A549 (cell line): ENCODE measurements around the gene POMGNT2.

Source experiments
- CTCF ChIP-seq: fragments of >200 bp; sonication (Bioruptor Twin); formaldehyde crosslinking; IDR thresholded peaks from 3 replicates; pipeline ENCODE4 v1.5.1; 2016
- EHMT2 ChIP-seq: fragments of 200-600 bp; sonication (generic); IDR thresholded peaks from 2 replicates; pipeline ENCODE4 v1.6.1; 2016; ENCODE audit warnings: antibody characterized with exemption, low read depth, mild to moderate bottlenecking, moderate library complexity
- EP300 ChIP-seq, 2 experiments: fragments of >200 bp; sonication (Bioruptor Twin); formaldehyde crosslinking; IDR thresholded peaks; 2 replicates in 1 of 2; 3 replicates in 1 of 2; pipeline ENCODE4 v1.6.1; 2016 to 2017
- POLR2A ChIP-seq: IDR thresholded peaks from 2 replicates; pipeline ENCODE4 v1.6.1; 2012; ENCODE audit warnings: mild to moderate bottlenecking, low read length
- RCOR1 ChIP-seq: fragments of 150-350 bp; IDR thresholded peaks from 2 replicates; pipeline ENCODE4 v1.6.1; 2014; ENCODE audit warnings: antibody characterized with exemption, low read length, low read depth
- REST ChIP-seq: fragments of 200-600 bp; sonication (generic); IDR thresholded peaks from 2 replicates; pipeline ENCODE4 v1.6.1; 2016; ENCODE audit warnings: antibody characterized with exemption, mild to moderate bottlenecking, moderate library complexity
- SMC3 ChIP-seq: fragments of >200 bp; sonication (Bioruptor Twin); formaldehyde crosslinking; IDR thresholded peaks from 3 replicates; pipeline ENCODE4 v1.6.1; 2018; ENCODE audit warnings: inconsistent platforms

GRCh38 chr3:43144761-43145490 is 39.0 kb upstream of the POMGNT2 start:
- TF ChIP-seq EP300 (IDR thresholded peaks at IDR 0.05) (no peak), RCOR1 (no peak), POLR2A (no peak), CTCF (no peak), EHMT2 (no peak), SMC3 (no peak), REST (no peak)
